ENCODE data around the gene CTAGE6.
"Not testable (repeated sequence)": the region's sequence is repeated elsewhere in the genome, so short reads cannot be mapped to it uniquely, and the experiment has no call there.

CTAGE6 gene

GRCh38 chr7:143757596-143757995 is at the start of gene CTAGE6:
TSS of gene CTAGE6 (minus strand) at chr7:143757696. CDS start at chr7:143757658, 38 bp downstream.
- DNase-seq: not testable (repeated sequence)

- not testable (repeated sequence) for DNase-seq
These were observed 49.2 kb upstream of the CTAGE6 start for GRCh38 chr7:143806664-143807071.

GRCh38 chr7:143797896-143798290 is 40.4 kb upstream of the CTAGE6 start:
- DNase-seq: not testable (repeated sequence)

GRCh38 chr7:143797119-143797895 is 39.8 kb upstream of the CTAGE6 start:
- DNase-seq: not testable (repeated sequence)

- not testable (repeated sequence) for DNase-seq
These were observed 38.2 kb upstream of the CTAGE6 start for GRCh38 chr7:143795653-143796052.

- peak; percentile 4 for DNase-seq
These were observed 35.1 kb upstream of the CTAGE6 start for GRCh38 chr7:143792633-143793032.

- DNase-seq: not testable (repeated sequence)
These were observed 28.1 kb upstream of the CTAGE6 start for GRCh38 chr7:143785415-143786182.

GRCh38 chr7:143779591-143779990 is 22.1 kb upstream of the CTAGE6 start:
- DNase-seq: not testable (repeated sequence)

GRCh38 chr7:143772738-143773468 is 15.4 kb upstream of the CTAGE6 start:
- not testable (repeated sequence) for DNase-seq

GRCh38 chr7:143767531-143767930 is 10.0 kb upstream of the CTAGE6 start:
- not testable (repeated sequence) for DNase-seq

- not testable (repeated sequence) for DNase-seq
These were observed 8.2 kb upstream of the CTAGE6 start for GRCh38 chr7:143765678-143766077.

GRCh38 chr7:143763065-143763464 is 5.6 kb upstream of the CTAGE6 start:
- DNase-seq: not testable (repeated sequence)

- not testable (repeated sequence) for DNase-seq
These were observed 12.2 kb downstream of the CTAGE6 start for GRCh38 chr7:143745340-143745739.

GRCh38 chr7:143737037-143737819 is 20.3 kb downstream of the CTAGE6 start:
- not testable (repeated sequence) for DNase-seq

GRCh38 chr7:143735962-143736361 is 21.5 kb downstream of the CTAGE6 start:
- no peak for DNase-seq

- no peak for DNase-seq
These were observed 23.6 kb downstream of the CTAGE6 start for GRCh38 chr7:143733876-143734275.

GRCh38 chr7:143728333-143728862 is 29.1 kb downstream of the CTAGE6 start:
- DNase-seq: no peak

GRCh38 chr7:143727561-143727960 is 29.9 kb downstream of the CTAGE6 start:
- DNase-seq: not testable (repeated sequence)

GRCh38 chr7:143726143-143726542 is 31.4 kb downstream of the CTAGE6 start:
- not testable (repeated sequence) for DNase-seq

- not testable (repeated sequence) for DNase-seq
These were observed 37.2 kb downstream of the CTAGE6 start for GRCh38 chr7:143720335-143720734.

- DNase-seq: not testable (repeated sequence)
These were observed 41.8 kb downstream of the CTAGE6 start for GRCh38 chr7:143715543-143716193.

Data from stimulated activated CD4-positive, alpha-beta T cell treated with anti-CD3 and anti-CD28 coated beads, Interleukin-4, amount 100 ng/mL, for 1 hour (primary cell).